H9 (cell line): ENCODE results near the gene ASPHD1. TPM values are rescaled to one million over a fixed set of nuclear protein-coding genes. Genes with fewer than 3 reads are reported as not detected.

ENCODE experiments used
- DNase-seq: peaks from one replicate; pipeline ENCODE4 v3.0.0-alpha.2; 2017
- H2AFZ ChIP-seq: one replicate; pipeline ENCODE4 v1.6.1; 2013; ENCODE audit warnings: mild to moderate bottlenecking, low read length, control low read depth, moderate library complexity
- H2AK5ac ChIP-seq: 2 replicates; pipeline ENCODE4 v1.6.1; 2013; ENCODE audit warnings: low read length, control low read depth, mixed read lengths; ENCODE audit not compliant: insufficient read length
- H2BK120ac ChIP-seq: one replicate; pipeline ENCODE4 v1.6.1; 2013; ENCODE audit warnings: low read depth, mild to moderate bottlenecking, low read length, control low read depth, inconsistent platforms; ENCODE audit not compliant: poor library complexity, severe bottlenecking
- H2BK12ac ChIP-seq: 2 replicates; pipeline ENCODE4 v1.6.1; 2013; ENCODE audit warnings: low read length, control low read depth, mixed read lengths, low read depth; ENCODE audit not compliant: insufficient read length
- H2BK15ac ChIP-seq: 2 replicates; pipeline ENCODE4 v1.6.1; 2013; ENCODE audit warnings: low read depth, low read length, control low read depth
- H2BK20ac ChIP-seq: one replicate; pipeline ENCODE4 v1.6.1; 2013; ENCODE audit warnings: low read depth, mild to moderate bottlenecking, low read length, control low read depth, inconsistent platforms; ENCODE audit not compliant: poor library complexity, severe bottlenecking
- H2BK5ac ChIP-seq: 2 replicates; pipeline ENCODE4 v1.6.1; 2013; ENCODE audit warnings: low read length, control low read depth, mixed read lengths; ENCODE audit not compliant: insufficient read length
- H3K14ac ChIP-seq: 2 replicates; pipeline ENCODE4 v1.6.1; 2013; ENCODE audit warnings: low read length, control low read depth; ENCODE audit not compliant: insufficient read depth
- H3K18ac ChIP-seq: 2 replicates; pipeline ENCODE4 v1.6.1; 2013; ENCODE audit warnings: low read depth, mild to moderate bottlenecking, mixed read lengths, low read length, control low read depth; ENCODE audit not compliant: insufficient read length
- H3K23ac ChIP-seq: 2 replicates; pipeline ENCODE4 v1.6.1; 2013; ENCODE audit warnings: low read length, control low read depth, mixed read lengths, low read depth; ENCODE audit not compliant: insufficient read length
- H3K23me2 ChIP-seq: 2 replicates; pipeline ENCODE4 v1.6.1; 2013; ENCODE audit warnings: low read depth, mild to moderate bottlenecking, mixed read lengths, low read length, control low read depth; ENCODE audit not compliant: insufficient read length, poor library complexity, severe bottlenecking
- H3K27ac ChIP-seq: 2 replicates; pipeline ENCODE4 v1.5.1; 2013; ENCODE audit warnings: low read length, control low read depth, mixed read lengths, low read depth; ENCODE audit not compliant: insufficient read length
- H3K27me3 ChIP-seq: 2 replicates; pipeline ENCODE4 v1.6.1; 2013; ENCODE audit warnings: low read length, control low read depth, inconsistent platforms; ENCODE audit not compliant: insufficient read depth
- H3K4ac ChIP-seq: 2 replicates; pipeline ENCODE4 v1.6.1; 2013; ENCODE audit warnings: low read depth, mild to moderate bottlenecking, control low read depth, inconsistent platforms, low read length, moderate library complexity
- H3K4me1 ChIP-seq: 2 replicates; pipeline ENCODE4 v1.6.1; 2013; ENCODE audit warnings: low read length, control low read depth, inconsistent platforms; ENCODE audit not compliant: insufficient read depth
- H3K4me2 ChIP-seq: 2 replicates; pipeline ENCODE4 v1.6.1; 2013; ENCODE audit warnings: low read length, control low read depth, mixed read lengths; ENCODE audit not compliant: insufficient read length, insufficient read depth
- H3K56ac ChIP-seq: 2 replicates; pipeline ENCODE4 v1.6.1; 2013; ENCODE audit warnings: low read depth, mild to moderate bottlenecking, mixed read lengths, low read length, control low read depth; ENCODE audit not compliant: insufficient read length
- H3K79me1 ChIP-seq: 2 replicates; pipeline ENCODE4 v1.6.1; 2013; ENCODE audit warnings: low read depth, mild to moderate bottlenecking, moderate library complexity, low read length, control low read depth, inconsistent platforms; ENCODE audit not compliant: insufficient read depth, poor library complexity, severe bottlenecking
- H3K79me2 ChIP-seq: 2 replicates; pipeline ENCODE4 v1.6.1; 2013; ENCODE audit warnings: low read length, control low read depth, inconsistent platforms; ENCODE audit not compliant: insufficient read depth
- H3K9ac ChIP-seq: 2 replicates; pipeline ENCODE4 v1.6.1; 2013; ENCODE audit warnings: low read length, control low read depth, mixed read lengths; ENCODE audit not compliant: insufficient read length; ENCODE audit errors: extremely low read depth
- H3K9me3 ChIP-seq: one replicate; pipeline ENCODE4 v1.6.1; 2013; ENCODE audit warnings: low read depth, low read length, inconsistent platforms; ENCODE audit not compliant: control insufficient read depth
- H3T11ph ChIP-seq: one replicate; pipeline ENCODE4 v1.6.1; 2013; ENCODE audit warnings: mild to moderate bottlenecking, low read length, control low read depth, inconsistent platforms
- H4K20me1 ChIP-seq: one replicate; pipeline ENCODE4 v1.6.1; 2013; ENCODE audit not compliant: control insufficient read depth, insufficient read length, insufficient read depth
- H4K5ac ChIP-seq: 2 replicates; pipeline ENCODE4 v1.6.1; 2013; ENCODE audit warnings: low read depth, mild to moderate bottlenecking, mixed read lengths, low read length, control low read depth; ENCODE audit not compliant: insufficient read length
- H4K8ac ChIP-seq: replicated peaks from 2 replicates; pipeline ENCODE4 v1.6.1; 2013; ENCODE audit warnings: low read length, control low read depth, mixed read lengths, low read depth; ENCODE audit not compliant: insufficient read length
- H4K91ac ChIP-seq: 2 replicates; pipeline ENCODE4 v1.6.1; 2013; ENCODE audit warnings: low read depth, mild to moderate bottlenecking, moderate library complexity, mixed read lengths, low read length, control low read depth; ENCODE audit not compliant: insufficient read length
- H3K27ac Mint-ChIP-seq, 3 experiments: 2 replicates in 2 of 3; 3 replicates in 1 of 3; pipeline ENCODE4 v1.8.0; 2020 to 2021; ENCODE audit warnings: mixed read lengths in 3 of 3, mild to moderate bottlenecking in 1 of 3, moderate library complexity in 1 of 3
- H3K27me3 Mint-ChIP-seq: 2 replicates; pipeline ENCODE4 v1.8.0; 2021; ENCODE audit warnings: low read depth, mild to moderate bottlenecking, moderate library complexity, mixed read lengths
- H3K36me3 Mint-ChIP-seq, 3 experiments: 2 replicates in 2 of 3; 3 replicates in 1 of 3; pipeline ENCODE4 v1.8.0; 2020 to 2021; ENCODE audit warnings: low read depth in 3 of 3, mixed read lengths in 3 of 3; ENCODE audit not compliant: insufficient read depth in 1 of 3
- H3K4me1 Mint-ChIP-seq, 2 experiments: 2 replicates each; pipeline ENCODE4 v1.8.0; 2020; ENCODE audit warnings: mixed read lengths in 2 of 2
- H3K4me3 Mint-ChIP-seq, 2 experiments: 2 replicates in 1 of 2; 3 replicates in 1 of 2; pipeline ENCODE4 v1.8.0; 2020 to 2021; ENCODE audit warnings: mild to moderate bottlenecking in 2 of 2, mixed read lengths in 2 of 2, moderate library complexity in 1 of 2
- H3K9me3 Mint-ChIP-seq, 2 experiments: 2 replicates in 1 of 2; 3 replicates in 1 of 2; pipeline ENCODE4 v1.8.0; 2020; ENCODE audit warnings: mild to moderate bottlenecking in 2 of 2, mixed read lengths in 2 of 2, moderate library complexity in 1 of 2
- CTCF ChIP-seq: fragments of 200-600 bp; sonication (generic); conservative IDR thresholded peaks from 3 replicates; pipeline ENCODE4 v1.8.0; 2021; ENCODE audit warnings: antibody characterized with exemption, mild to moderate bottlenecking
- WGBS: extraction: QIAGEN DNeasy Blood & Tissue Kit; methylation state at CpG from one replicate; pipeline ENCODE4 v1.1.7; 2013; ENCODE audit warnings: missing lambda C conversion rate, low lambda C conversion rate, mixed read lengths; ENCODE audit not compliant: insufficient read length; ENCODE audit errors: extremely low coverage; 5-methylcytosine and 5-hydroxymethylcytosine counted together
- total RNA-seq: library from RNA; stranded (reverse); gene quantifications from 2 replicates; pipeline ENCODE4 v1.2.1, GENCODE V29; 2021

ASPHD1 gene
- total RNA-seq, 1 experiment from 2014 or later: 16.7 TPM

- no peak overlapping the region for H3K4me3 Mint-ChIP-seq
These were observed 22.8 kb downstream of the ASPHD1 start for GRCh38 chr16:29922986-29923501.

More at GRCh38 chr16:29922986-29923501, 22.8 kb downstream of the ASPHD1 start:
- no peaks in the 10 kb centered on the region for H3K79me1 ChIP-seq
- peaks cover 20% of the 10 kb centered on the region for H3K23me2 ChIP-seq
- H3K27me3 Mint-ChIP-seq: no peaks in the 10 kb centered on the region
- H4K20me1 ChIP-seq: no peaks in the 10 kb centered on the region
- no peak overlapping the region for H2BK120ac ChIP-seq
- no peak overlapping the region for H2BK5ac ChIP-seq
- H3K4me2 ChIP-seq: no peak overlapping the region
- H3K4ac ChIP-seq: no peak overlapping the region
- no peak overlapping the region for H2BK12ac ChIP-seq
- H4K5ac ChIP-seq: no peak overlapping the region
- no peak overlapping the region for H3K23ac ChIP-seq
- no peak overlapping the region for H3K18ac ChIP-seq
- peaks cover 21 to 28% of the 10 kb centered on the region in 2 experiments for H3K4me1 Mint-ChIP-seq
- WGBS: no CpG with 5 or more reads among the region's 12 CpGs
- H3K27ac Mint-ChIP-seq: peak overlapping the region in 1 of 3 experiments; percentile 75; a peak in 1 of 7 replicates
- H3K27ac ChIP-seq: no peak overlapping the region
- TF ChIP-seq CTCF: no peak
- H3K9ac ChIP-seq: no peak overlapping the region
- no peak overlapping the region for H2BK15ac ChIP-seq
- H3K14ac ChIP-seq: no peak overlapping the region
- no peaks in the 10 kb centered on the region for H3K79me2 ChIP-seq
- no peaks in the 10 kb centered on the region for H3K9me3 Mint-ChIP-seq
- no peak overlapping the region for H3T11ph ChIP-seq
- no peak overlapping the region for H4K91ac ChIP-seq
- H2AK5ac ChIP-seq: no peak overlapping the region
- H2AFZ ChIP-seq: no peak overlapping the region
- H3K27me3 ChIP-seq: no peaks in the 10 kb centered on the region
- no peak overlapping the region for H2BK20ac ChIP-seq
- H4K8ac ChIP-seq: no peak overlapping the region
- no peak overlapping the region for H3K56ac ChIP-seq
- peaks cover 2 to 34% (median 31%) of the 10 kb centered on the region in 3 experiments; a peak in 6 of 7 replicates for H3K36me3 Mint-ChIP-seq
- peaks cover 8% of the 10 kb centered on the region; the same call in 1 of the 2 replicates for H3K4me1 ChIP-seq
- DNase-seq: no peak
- H3K9me3 ChIP-seq: no peaks in the 10 kb centered on the region
